Activated T-cell treated with anti-CD3 and anti-CD28 coated beads, Interleukin-2, amount 50 U/mL, for 24 hours (primary cell): ENCODE measurements around the gene ZNF618.

Experiments
- DNase-seq: peaks from one replicate; pipeline ENCODE4 v3.0.0-alpha.2; 2020
- H3K27ac Mint-ChIP-seq: 2 replicates; pipeline ENCODE4 v1.8.0; 2020; ENCODE audit warnings: mild to moderate bottlenecking, mixed read lengths
- H3K27me3 Mint-ChIP-seq: 2 replicates; pipeline ENCODE4 v1.8.0; 2020; ENCODE audit warnings: mixed read lengths
- H3K36me3 Mint-ChIP-seq: 2 replicates; pipeline ENCODE4 v1.8.0; 2020; ENCODE audit warnings: low read depth, mixed read lengths
- H3K4me1 Mint-ChIP-seq: 2 replicates; pipeline ENCODE4 v1.8.0; 2020; ENCODE audit warnings: low read depth, mixed read lengths
- H3K4me3 Mint-ChIP-seq: 2 replicates; pipeline ENCODE4 v1.8.0; 2020; ENCODE audit warnings: mild to moderate bottlenecking, moderate library complexity, mixed read lengths
- H3K9me3 Mint-ChIP-seq: 2 replicates; pipeline ENCODE4 v1.8.0; 2020; ENCODE audit warnings: mixed read lengths

The ZNF618 gene

DNA sequence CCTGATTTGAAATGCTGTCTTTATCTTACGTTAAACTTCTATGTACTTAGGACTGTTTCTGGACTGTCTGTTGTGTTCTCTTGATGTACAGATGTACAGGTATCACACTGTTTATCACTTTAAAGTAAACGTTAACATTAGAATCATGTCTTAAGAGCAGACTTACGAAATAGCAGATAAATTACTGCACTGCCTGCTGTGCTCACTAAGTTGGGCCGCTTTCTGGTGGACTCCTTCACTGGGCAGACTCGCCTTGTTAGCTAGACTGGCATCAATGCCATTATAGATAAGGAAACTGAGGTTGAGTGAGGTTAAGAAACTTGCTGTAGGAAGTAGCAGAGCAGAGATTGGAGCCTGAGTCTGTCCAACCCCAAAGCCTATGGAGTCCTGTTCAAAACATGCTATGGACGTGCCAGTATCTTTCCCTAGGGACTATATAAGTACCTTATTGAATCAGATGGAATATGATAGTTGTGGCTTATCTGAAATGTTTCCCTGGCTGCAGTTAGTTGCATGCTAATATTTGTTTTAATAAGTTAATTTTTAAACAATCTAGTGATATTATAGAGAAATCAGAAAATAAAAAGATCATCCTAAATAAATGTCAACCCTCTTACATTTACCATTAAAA is 16.9 kb downstream of the ZNF618 start:
- no peak overlapping the region for H3K4me3 Mint-ChIP-seq
- no peaks in the 10 kb centered on the region for H3K36me3 Mint-ChIP-seq
- H3K4me1 Mint-ChIP-seq, result no peaks in the 10 kb centered on the region
- H3K27me3 Mint-ChIP-seq, result peaks cover 3% of the 10 kb centered on the region
- no peaks in the 10 kb centered on the region for H3K9me3 Mint-ChIP-seq
- no peak overlapping the region for H3K27ac Mint-ChIP-seq
- DNase-seq, result no peak

DNA sequence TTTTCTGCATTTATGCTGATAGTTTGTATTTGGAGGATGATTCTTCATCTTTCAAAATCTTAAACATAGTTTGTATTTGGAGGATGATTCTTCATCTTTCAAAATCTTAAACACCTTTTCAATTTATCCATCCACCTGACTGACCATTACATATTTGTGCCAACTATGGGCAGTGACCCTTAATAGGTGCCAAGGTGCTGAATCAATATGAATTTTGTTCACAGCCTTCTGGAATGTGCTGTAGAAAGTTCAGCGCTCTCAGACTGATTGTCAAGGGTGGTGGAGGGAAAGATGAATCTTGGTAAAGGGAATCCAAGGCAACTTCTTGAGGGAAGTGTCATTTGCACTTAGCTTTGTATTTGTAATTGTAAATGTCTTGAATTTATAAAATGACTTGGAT is 18.1 kb downstream of the ZNF618 start:
- Mint-ChIP-seq H3K4me3 (no peak overlapping the region), H3K4me1 (no peaks in the 10 kb centered on the region), H3K36me3 (no peaks in the 10 kb centered on the region), H3K9me3 (no peaks in the 10 kb centered on the region), H3K27me3 (peaks cover 5% of the 10 kb centered on the region), H3K27ac (no peak overlapping the region)
- no peak for DNase-seq

DNA sequence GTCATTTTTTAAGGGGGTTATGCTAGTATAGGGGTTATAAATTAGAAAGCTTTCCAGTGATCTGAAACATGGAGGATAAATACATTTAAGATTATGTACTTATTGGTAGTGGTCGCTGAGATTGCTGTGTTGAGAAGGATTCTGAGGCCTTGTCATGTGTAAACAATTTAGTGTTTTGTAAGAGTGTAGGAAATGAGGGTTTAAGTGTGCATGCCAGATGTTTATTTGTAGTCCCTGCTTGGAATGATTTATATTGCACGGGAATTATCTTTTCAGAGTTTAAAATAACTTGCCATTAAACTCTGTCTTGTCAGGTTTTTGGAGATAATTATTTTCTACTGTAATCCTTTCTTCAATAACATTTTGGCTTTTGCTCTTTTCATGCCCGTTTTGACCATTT is 19.4 kb downstream of the ZNF618 start:
- Mint-ChIP-seq H3K9me3 (no peaks in the 10 kb centered on the region), H3K4me3 (no peak overlapping the region), H3K27me3 (peaks cover 5% of the 10 kb centered on the region), H3K27ac (no peak overlapping the region), H3K4me1 (no peaks in the 10 kb centered on the region), H3K36me3 (no peaks in the 10 kb centered on the region)
- DNase-seq, result no peak

DNA sequence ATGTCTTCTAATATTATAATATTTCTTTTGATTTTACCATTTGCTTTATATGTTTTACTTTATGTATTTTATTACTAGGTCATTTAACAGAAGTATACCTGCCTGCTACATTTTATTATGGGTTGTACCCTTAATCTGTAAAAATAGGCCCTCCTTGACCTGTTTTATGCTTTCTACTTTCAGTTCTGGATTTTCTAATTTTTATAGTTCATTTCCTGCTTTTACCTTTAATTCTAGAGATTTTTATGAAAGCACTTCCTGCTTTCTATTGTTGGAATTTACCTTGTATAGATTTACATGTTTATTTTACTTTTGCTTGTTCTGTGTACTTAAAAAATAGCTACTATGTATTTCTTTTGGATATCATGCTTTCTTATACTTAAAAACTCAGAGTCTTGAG is 20.6 kb downstream of the ZNF618 start:
- no peak overlapping the region for H3K4me3 Mint-ChIP-seq

DNA sequence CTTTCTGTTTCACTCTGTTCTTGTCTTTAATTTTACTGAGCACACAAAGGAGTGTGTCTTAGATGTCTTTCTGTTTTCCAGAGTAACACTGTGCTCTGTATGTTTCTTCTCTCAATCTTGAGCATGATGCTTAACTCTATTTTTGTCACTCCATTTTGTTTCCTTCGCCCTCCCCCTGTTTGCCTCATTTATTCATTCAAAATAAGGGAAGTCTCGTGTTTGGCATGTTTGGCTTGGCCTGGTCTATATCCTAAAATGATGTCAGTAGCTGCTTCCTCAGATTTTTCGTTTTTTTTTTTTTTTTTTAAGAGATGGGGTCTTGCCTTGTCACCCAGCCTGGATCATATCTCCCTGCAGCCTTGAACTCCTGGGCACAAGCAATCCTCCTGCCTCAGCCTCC is 22.0 kb downstream of the ZNF618 start:
- Mint-ChIP-seq H3K4me1 (no peaks in the 10 kb centered on the region), H3K4me3 (no peak overlapping the region), H3K27me3 (peaks cover 3% of the 10 kb centered on the region), H3K36me3 (no peaks in the 10 kb centered on the region), H3K27ac (no peak overlapping the region), H3K9me3 (no peaks in the 10 kb centered on the region)
- no peak for DNase-seq

More for the DNA sequence above, 20.6 kb downstream of the ZNF618 start:
- DNase-seq, result no peak
- H3K27ac Mint-ChIP-seq, result no peak overlapping the region
- H3K36me3 Mint-ChIP-seq, result no peaks in the 10 kb centered on the region
- no peaks in the 10 kb centered on the region for H3K4me1 Mint-ChIP-seq
- H3K9me3 Mint-ChIP-seq, result no peaks in the 10 kb centered on the region
- peaks cover 5% of the 10 kb centered on the region for H3K27me3 Mint-ChIP-seq

DNA sequence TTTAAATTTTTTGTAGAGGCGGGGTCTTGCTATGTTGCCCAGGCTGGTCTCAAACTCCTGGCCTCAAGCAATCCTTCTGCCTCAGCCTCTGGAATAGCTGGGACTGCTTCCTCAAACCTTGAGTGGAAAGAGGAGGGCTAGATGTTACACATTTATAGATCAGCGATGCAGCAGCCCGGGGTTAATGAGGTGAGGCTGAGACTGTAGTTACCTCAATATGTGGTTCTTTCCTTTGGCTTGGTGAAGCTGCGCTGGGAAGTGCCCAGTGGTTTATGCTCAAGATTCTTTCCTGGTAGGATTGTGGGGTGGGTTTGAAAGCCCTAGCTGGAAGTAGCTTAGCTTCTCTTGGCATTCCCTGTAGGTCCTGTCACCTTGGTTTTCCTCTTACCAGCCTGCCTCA is 22.5 kb downstream of the ZNF618 start:
- H3K27me3 Mint-ChIP-seq, result peaks cover 3% of the 10 kb centered on the region
- H3K27ac Mint-ChIP-seq, result no peak overlapping the region
- H3K4me1 Mint-ChIP-seq, result no peaks in the 10 kb centered on the region
- H3K4me3 Mint-ChIP-seq, result no peak overlapping the region
- H3K36me3 Mint-ChIP-seq, result no peaks in the 10 kb centered on the region
- no peak for DNase-seq
- H3K9me3 Mint-ChIP-seq, result no peaks in the 10 kb centered on the region

DNA sequence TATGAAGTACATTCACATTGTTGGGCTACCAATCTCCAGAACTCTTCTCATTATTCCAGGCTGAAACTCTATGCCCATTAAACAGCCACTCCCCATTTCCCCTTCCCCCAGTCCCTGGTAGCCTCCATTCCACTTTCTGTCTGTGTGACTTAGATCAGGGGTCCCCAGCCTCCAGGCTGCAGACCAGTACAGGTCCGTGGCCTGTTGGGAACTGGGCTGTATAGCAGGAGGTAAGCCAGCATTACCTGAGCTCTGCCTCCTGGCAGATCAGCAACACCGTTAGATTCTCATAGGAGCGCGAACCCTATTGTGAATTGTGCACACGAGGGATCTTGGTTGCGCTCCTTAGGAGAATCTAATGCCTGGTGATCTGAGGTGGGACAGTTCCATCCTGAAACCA is 23.1 kb downstream of the ZNF618 start:
- no peak overlapping the region for H3K27ac Mint-ChIP-seq
- H3K4me1 Mint-ChIP-seq, result no peaks in the 10 kb centered on the region
- no peaks in the 10 kb centered on the region for H3K9me3 Mint-ChIP-seq
- peaks cover 3% of the 10 kb centered on the region for H3K27me3 Mint-ChIP-seq
- no peaks in the 10 kb centered on the region for H3K36me3 Mint-ChIP-seq
- H3K4me3 Mint-ChIP-seq, result no peak overlapping the region
- DNase-seq, result no peak

DNA sequence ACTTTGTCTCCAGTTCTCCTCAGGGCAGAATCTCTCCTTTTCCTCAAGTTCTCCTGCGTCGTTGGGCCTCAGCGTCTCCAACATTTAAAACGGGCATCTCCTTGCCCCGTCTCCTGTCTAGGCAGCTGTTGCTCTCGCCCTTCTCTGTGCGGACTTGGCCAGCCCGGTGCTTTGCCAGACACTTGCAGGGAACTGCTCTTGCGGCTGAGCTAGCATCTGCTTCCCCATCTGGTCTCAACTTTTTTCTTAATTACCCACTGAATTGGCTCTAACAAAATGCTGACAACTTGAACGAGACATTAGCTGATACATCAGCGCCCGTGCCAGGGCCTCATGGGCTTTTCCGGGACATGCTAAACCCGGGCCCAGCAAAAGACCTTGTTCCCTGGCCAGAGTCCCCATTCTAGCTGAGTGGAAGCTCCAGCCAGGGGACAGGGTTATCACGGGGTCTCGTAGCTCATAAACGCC is 25.1 kb downstream of the ZNF618 start:
- Mint-ChIP-seq H3K27me3 (peaks cover 3% of the 10 kb centered on the region), H3K4me3 (no peak overlapping the region), H3K9me3 (no peaks in the 10 kb centered on the region), H3K27ac (no peak overlapping the region), H3K36me3 (no peaks in the 10 kb centered on the region), H3K4me1 (no peaks in the 10 kb centered on the region)
- no peak for DNase-seq

DNA sequence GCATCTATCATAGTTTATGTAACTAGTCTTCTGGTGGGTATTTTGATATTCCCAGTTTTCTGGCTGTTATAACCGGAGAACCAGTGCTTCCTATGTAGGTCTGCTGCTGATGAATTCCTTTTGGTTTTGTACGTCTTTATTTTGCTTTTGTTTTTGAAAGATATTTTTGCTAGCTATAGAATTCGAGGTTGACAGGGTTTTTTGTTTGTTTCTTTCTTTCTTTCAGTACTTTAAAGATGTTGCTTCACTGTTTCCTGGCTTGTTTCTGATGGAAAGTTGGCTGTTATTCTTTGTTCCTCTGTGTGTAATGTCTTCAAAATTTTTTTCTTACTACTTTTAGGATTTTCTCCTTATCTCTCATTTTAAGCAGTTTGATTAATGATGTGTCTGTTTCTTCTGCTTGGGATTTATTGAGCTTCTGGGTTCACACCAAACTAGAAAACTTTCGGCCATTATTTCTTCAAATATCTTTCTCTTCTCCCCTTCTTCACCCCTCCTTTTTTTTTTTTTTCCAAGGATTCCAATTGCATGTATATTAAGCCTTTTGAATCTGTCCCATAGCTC is 27.5 kb downstream of the ZNF618 start:
- Mint-ChIP-seq H3K4me3 (no peak overlapping the region), H3K9me3 (no peaks in the 10 kb centered on the region), H3K27me3 (no peaks in the 10 kb centered on the region), H3K27ac (no peak overlapping the region), H3K4me1 (no peaks in the 10 kb centered on the region), H3K36me3 (no peaks in the 10 kb centered on the region)
- DNase-seq, result no peak

DNA sequence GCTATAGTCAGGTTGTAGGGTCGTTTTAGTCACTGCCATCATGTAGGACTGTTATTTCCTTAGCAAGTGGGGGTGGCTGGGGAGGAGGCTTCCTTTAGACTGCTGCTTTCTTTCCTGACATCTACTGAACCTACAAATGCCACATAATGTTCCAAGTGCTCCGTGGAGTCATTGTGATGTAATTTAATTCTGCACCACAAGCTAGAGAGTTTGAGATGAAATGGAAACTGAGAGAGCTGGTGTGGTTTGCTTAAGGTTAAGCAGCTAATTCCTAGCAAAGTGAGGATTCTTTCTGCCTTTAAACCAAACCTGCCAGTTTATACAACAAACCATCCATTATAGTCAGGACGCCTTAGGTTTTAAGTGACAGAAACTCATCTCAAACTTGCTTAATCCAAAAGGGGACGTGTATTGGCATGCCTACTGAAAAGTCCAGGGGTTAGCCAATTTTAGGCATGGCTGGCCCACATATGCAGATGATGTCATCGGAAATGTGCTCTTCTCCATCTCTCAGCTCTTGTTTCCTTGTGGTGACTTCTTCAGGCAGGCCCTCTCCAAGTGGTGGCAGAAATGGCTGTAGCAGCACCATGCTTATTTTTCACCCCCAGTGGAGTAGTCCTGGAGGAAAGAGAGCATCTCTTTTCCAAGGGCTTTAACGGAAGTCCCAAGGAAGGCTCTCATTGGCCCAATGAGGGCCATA is 30.5 kb downstream of the ZNF618 start:
- DNase-seq, result no peak
- Mint-ChIP-seq H3K36me3 (no peaks in the 10 kb centered on the region), H3K27me3 (peaks cover 5% of the 10 kb centered on the region), H3K4me1 (no peaks in the 10 kb centered on the region), H3K9me3 (no peaks in the 10 kb centered on the region), H3K27ac (no peak overlapping the region), H3K4me3 (no peak overlapping the region)

DNA sequence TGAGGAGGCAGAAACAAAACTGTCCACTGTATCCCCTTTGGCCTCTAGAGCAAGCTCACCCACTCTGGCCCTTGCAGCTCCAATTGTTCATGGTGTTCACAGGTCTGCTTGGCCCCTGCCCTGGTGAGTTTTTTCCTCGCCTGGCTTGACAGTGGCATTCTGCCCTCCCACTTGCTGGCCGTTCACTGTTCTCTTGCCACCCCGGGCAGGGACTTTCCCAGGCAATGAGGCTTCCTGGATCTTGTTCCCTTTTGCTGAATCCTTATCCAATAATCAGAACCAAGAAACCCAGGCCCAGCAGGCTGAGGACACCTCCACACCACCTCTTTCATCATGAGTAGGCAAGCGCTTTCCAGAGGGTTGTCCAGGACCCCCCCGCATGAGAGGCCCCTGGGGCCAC is 31.2 kb downstream of the ZNF618 start:
- Mint-ChIP-seq H3K9me3 (no peaks in the 10 kb centered on the region), H3K36me3 (no peaks in the 10 kb centered on the region), H3K4me3 (no peak overlapping the region), H3K4me1 (no peaks in the 10 kb centered on the region), H3K27me3 (peaks cover 5% of the 10 kb centered on the region), H3K27ac (no peak overlapping the region)
- DNase-seq, result no peak

DNA sequence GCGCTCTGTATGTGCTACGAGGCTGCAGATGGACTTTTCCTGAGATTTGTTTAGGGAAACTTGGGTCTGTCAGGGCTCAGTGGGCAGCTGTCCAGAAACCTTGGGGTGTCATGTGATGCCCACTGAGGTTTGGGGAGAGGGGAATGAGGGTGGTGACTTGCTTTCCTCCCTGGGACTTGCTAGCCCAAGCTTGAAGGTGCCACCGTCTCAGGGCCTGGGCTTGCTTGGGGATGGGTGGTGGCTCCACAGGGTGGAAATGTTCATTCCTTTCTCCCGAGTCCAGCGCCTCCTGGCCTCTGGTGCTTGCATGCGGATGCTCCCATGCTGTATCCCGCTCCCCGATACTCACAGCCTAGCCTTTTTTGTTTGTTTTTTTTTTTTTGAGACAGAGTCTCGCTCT is 33.3 kb downstream of the ZNF618 start:
- H3K27ac Mint-ChIP-seq, result no peak overlapping the region
- H3K36me3 Mint-ChIP-seq, result no peaks in the 10 kb centered on the region
- no peak for DNase-seq
- H3K27me3 Mint-ChIP-seq, result peaks cover 5% of the 10 kb centered on the region
- no peak overlapping the region for H3K4me3 Mint-ChIP-seq
- no peaks in the 10 kb centered on the region for H3K9me3 Mint-ChIP-seq
- H3K4me1 Mint-ChIP-seq, result no peaks in the 10 kb centered on the region

DNA sequence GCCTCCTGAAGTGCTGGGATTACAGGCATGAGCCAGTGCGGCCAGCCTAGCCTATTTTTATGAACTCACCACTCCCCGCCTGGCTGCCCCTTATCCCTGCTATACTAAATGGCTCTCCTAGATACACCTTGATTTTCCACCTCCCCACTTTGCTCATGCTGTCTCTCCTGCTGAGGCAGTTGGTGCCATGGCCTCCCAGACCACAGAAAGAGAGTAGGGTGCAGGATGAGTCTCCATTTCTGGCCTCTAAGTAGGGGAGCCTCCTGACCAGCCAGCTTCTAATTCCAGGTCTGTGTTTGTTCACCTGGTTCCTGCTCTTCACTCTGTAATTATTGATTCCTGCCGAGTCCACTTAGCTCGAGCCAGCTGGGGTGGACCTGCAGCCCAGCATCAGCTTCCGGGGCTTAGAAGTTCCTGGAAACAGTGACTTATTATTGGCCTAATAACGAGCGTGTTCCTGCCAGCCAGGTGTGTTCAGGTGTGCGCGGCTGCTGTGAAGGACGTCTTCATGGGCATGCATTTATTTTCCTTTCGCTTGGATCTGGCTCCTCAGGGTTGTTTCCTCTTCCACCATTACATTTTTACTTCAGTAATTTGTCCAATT is 34.0 kb downstream of the ZNF618 start:
- Mint-ChIP-seq H3K4me1 (no peaks in the 10 kb centered on the region), H3K4me3 (no peak overlapping the region), H3K27ac (no peak overlapping the region), H3K9me3 (no peaks in the 10 kb centered on the region), H3K27me3 (peaks cover 5% of the 10 kb centered on the region), H3K36me3 (no peaks in the 10 kb centered on the region)
- no peak for DNase-seq

DNA sequence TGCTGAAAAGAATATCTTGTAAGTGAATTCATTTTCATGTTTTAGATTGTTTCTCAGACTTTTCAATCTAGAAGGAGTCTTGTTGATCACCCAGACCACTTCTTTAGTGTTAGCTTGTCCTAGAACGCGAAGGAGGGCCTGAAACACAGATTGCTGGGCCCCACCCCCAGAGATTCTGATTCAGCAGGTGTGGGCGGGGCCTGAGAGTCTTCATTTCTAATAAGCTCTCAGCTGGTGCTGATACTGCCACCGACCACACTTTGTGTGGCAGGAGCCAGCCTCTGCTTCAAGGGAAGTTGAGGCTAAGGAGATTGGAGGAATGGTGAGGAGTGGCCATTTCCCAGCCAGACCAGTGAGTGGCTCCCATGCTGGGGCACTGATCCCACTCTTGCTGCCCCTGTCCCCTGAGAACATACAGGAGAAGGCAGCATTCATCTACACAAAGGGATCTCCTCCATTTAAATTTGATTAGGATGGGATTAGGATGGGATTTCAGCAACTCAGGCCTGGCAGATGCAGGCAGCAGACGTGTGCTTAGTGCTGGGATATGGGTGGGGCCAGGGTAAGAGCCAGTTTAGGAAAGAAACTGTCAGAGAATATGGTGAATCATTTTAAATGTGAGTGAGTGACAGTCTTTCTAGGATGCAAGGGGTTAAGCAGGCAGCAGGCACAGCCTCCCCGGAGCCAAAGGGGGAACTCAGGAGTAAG is 35.9 kb downstream of the ZNF618 start:
- Mint-ChIP-seq H3K27ac (no peak overlapping the region), H3K9me3 (no peaks in the 10 kb centered on the region), H3K36me3 (no peaks in the 10 kb centered on the region), H3K4me3 (no peak overlapping the region), H3K27me3 (peaks cover 5% of the 10 kb centered on the region), H3K4me1 (no peaks in the 10 kb centered on the region)
- no peak for DNase-seq
